Osteocyte (in vitro differentiated cells): Measurements from ENCODE around the gene PP2D1. TPM values are rescaled to one million over a fixed set of nuclear protein-coding genes. Genes with fewer than 3 reads are reported as not detected.
"Not testable (repeated sequence)": the region's sequence is repeated elsewhere in the genome, so short reads cannot be mapped to it uniquely, and the experiment has no call there.

Experiments
- DNase-seq: peaks from one replicate; pipeline ENCODE4 v3.0.0; 2021; ENCODE audit warnings: mixed read lengths; ENCODE audit not compliant: unreplicated experiment; ENCODE audit errors: extremely low spot score
- H3K27ac Mint-ChIP-seq: one replicate; pipeline ENCODE4 v1.8.0; 2021; ENCODE audit warnings: mild to moderate bottlenecking, mixed read lengths; ENCODE audit not compliant: unreplicated experiment
- H3K27me3 Mint-ChIP-seq: one replicate; pipeline ENCODE4 v1.8.0; 2021; ENCODE audit warnings: mixed read lengths; ENCODE audit not compliant: unreplicated experiment
- H3K36me3 Mint-ChIP-seq: one replicate; pipeline ENCODE4 v1.8.0; 2021; ENCODE audit warnings: mixed read lengths; ENCODE audit not compliant: unreplicated experiment
- H3K4me1 Mint-ChIP-seq: one replicate; pipeline ENCODE4 v1.8.0; 2021; ENCODE audit warnings: mixed read lengths; ENCODE audit not compliant: unreplicated experiment
- H3K4me3 Mint-ChIP-seq: one replicate; pipeline ENCODE4 v1.8.0; 2021; ENCODE audit warnings: mild to moderate bottlenecking, moderate library complexity, mixed read lengths; ENCODE audit not compliant: unreplicated experiment
- H3K9me3 Mint-ChIP-seq: one replicate; pipeline ENCODE4 v1.8.0; 2021; ENCODE audit warnings: mixed read lengths; ENCODE audit not compliant: unreplicated experiment
- CTCF ChIP-seq: fragments of 200-600 bp; sonication (generic); IDR thresholded peaks from 2 replicates; pipeline ENCODE4 v1.5.0; 2021; ENCODE audit warnings: antibody characterized with exemption, mild to moderate bottlenecking, moderate library complexity
- total RNA-seq: library from RNA; stranded (reverse); gene quantifications from 2 replicates; pipeline ENCODE4 v1.2.1, GENCODE V29; 2021

Gene PP2D1
- total RNA-seq, 1 donor from 2014 or later = not detected

- no peak overlapping the region for H3K4me3 Mint-ChIP-seq
- no peak overlapping the region for H3K27ac Mint-ChIP-seq
Measured at GRCh38 chr3:20035019-20035418, 23.0 kb upstream of the PP2D1 start.

GRCh38 chr3:20031939-20032338, 19.9 kb upstream of the PP2D1 start:
- not testable (repeated sequence) for H3K27ac Mint-ChIP-seq, H3K4me3 Mint-ChIP-seq, H3K4me1 Mint-ChIP-seq, DNase-seq, H3K9me3 Mint-ChIP-seq, H3K36me3 Mint-ChIP-seq, H3K27me3 Mint-ChIP-seq

More at GRCh38 chr3:20035019-20035418, 23.0 kb upstream of the PP2D1 start:
- peaks cover 9% of the 10 kb centered on the region for H3K4me1 Mint-ChIP-seq
- no peak for TF ChIP-seq CTCF
- H3K36me3 Mint-ChIP-seq = no peaks in the 10 kb centered on the region
- H3K27me3 Mint-ChIP-seq = no peaks in the 10 kb centered on the region
- no peaks in the 10 kb centered on the region for H3K9me3 Mint-ChIP-seq
- DNase-seq = no peak

DNA sequence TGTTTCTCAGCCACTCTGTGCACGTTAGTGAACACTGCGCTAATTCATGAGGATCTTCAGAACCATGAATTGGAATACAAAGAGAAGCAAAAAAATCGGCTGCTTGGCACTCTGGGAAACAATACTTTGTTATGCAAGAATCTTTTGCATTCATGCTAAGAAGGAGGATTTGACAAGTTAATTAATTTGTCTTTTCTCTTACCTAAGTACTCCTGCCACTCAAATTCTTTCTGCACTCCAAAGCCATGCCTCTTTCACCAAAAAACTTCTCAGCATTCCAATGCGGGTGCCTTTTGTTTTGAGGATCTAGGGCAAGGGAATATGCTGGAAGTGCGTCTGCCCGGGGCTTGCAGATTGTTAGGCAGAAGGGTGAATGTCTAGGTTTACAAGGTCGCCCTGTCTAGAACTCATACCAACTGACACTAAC, 16.9 kb upstream of the PP2D1 start:
- Mint-ChIP-seq H3K9me3 (no peaks in the 10 kb centered on the region), H3K27me3 (no peaks in the 10 kb centered on the region), H3K4me3 (no peak overlapping the region), H3K27ac (no peak overlapping the region), H3K4me1 (no peaks in the 10 kb centered on the region), H3K36me3 (no peaks in the 10 kb centered on the region)
- DNase-seq = no peak
- TF ChIP-seq CTCF = no peak

GRCh38 chr3:20027136-20027535, 15.1 kb upstream of the PP2D1 start:
- Mint-ChIP-seq H3K4me3 (no peak overlapping the region), H3K4me1 (no peaks in the 10 kb centered on the region), H3K27ac (no peak overlapping the region), H3K27me3 (no peaks in the 10 kb centered on the region), H3K36me3 (no peaks in the 10 kb centered on the region), H3K9me3 (no peaks in the 10 kb centered on the region)
- no peak for DNase-seq
- no peak for TF ChIP-seq CTCF

DNA sequence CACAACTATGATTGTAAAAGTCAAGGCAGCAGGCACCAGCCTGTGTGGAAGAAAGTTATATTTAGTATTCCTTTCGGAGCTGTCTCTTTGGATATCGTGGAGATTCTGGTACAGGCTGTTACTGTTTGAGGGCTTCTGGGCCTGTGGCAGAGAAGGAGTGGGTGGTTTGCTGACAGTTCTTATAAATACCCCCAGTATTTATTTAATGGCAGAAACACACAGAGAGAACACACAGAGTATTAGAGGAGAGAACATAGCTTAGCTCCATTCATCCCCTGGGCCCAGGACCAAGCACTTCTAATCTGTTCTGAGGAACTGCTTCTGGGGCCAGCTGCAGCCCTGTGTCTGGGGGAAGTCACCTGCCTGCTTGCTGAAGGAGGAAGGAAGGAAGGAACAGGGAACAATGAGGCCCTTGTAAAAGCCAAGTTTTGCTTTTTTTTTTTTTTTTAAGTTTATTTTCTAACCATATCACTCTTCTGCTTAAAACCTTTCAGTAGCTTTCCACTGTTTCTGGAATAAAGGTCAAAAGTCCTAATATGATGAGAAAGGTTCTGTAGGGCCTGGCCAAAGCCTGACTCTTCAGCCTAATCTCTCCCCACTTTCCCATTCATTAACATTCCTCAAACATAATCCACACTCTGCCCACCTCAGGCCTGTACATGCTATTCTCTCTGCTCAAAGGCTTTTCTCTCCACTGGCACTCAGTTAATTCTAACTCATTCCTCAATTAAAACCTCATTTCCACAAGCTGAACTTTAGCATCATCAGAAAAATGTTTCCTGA, 11.8 kb upstream of the PP2D1 start:
- H3K27me3 Mint-ChIP-seq = no peaks in the 10 kb centered on the region
- no peaks in the 10 kb centered on the region for H3K36me3 Mint-ChIP-seq
- no peaks in the 10 kb centered on the region for H3K4me1 Mint-ChIP-seq
- no peak for TF ChIP-seq CTCF
- no peak overlapping the region for H3K4me3 Mint-ChIP-seq
- H3K27ac Mint-ChIP-seq = no peak overlapping the region
- no peaks in the 10 kb centered on the region for H3K9me3 Mint-ChIP-seq
- DNase-seq = no peak
